K562 (cell line): ENCODE measurements around the gene ALS2CL. TPM values are rescaled to one million over a fixed set of nuclear protein-coding genes. Genes with fewer than 3 reads are reported as not detected.
A peak's percentile ranks its signal among the peaks of the same experiment; 100 is the strongest.

ENCODE experiments used
- ATAC-seq: fragments of 200-7000 bp; cut with Tn5 transposase; 3 replicates; pipeline ENCODE4 v1.9.1; 2020; ENCODE audit warnings: moderate library complexity
- BruUV-seq: library from RNA; stranded (reverse); fragments of 400-500 nt; replicated peaks from 2 replicates; lab custom pipeline; 2021; lab: Mats Ljungman, UMichigan
- CTCF ChIA-PET: fragments of 300-600 bp; formaldehyde crosslinking; extraction: SDS; loops from one replicate; lab custom pipeline; 2021; ENCODE audit warnings: low intra/inter-chr PET ratio; lab: Yijun Ruan, JAX
- POLR2A ChIA-PET: fragments of 300-600, 350-650 bp; sonication (Branson Sonifier 250); formaldehyde crosslinking; extraction: SDS; loops from one replicate; lab custom pipeline; 2021; ENCODE audit warnings: antibody characterized with exemption, inconsistent platforms; lab: Yijun Ruan, JAX
- DNase-seq, 4 experiments: peaks; one replicate each; pipeline versions ENCODE4 v3.0.0 to v3.0.0-alpha.2; 2011 to 2018; ENCODE audit warnings: low spot score in 3 of 4, mixed read lengths in 3 of 4; ENCODE audit errors: extremely low read depth in 1 of 4
- FAIRE-seq: peaks from 2 replicates; lab custom pipeline; 2011; peaks lifted over from hg19 to GRCh38; lab: Jason Lieb, UNC
- H2AFZ ChIP-seq: 2 replicates; pipeline ENCODE4 v1.6.0; 2011; ENCODE audit warnings: low read depth, low read length, control low read depth, inconsistent platforms
- H3K27ac ChIP-seq: fragments of 200-600 bp; 3 replicates; pipeline ENCODE4 v1.8.0; 2011; ENCODE audit warnings: low read depth, mild to moderate bottlenecking, control low read depth, inconsistent platforms, low read length, moderate library complexity, mixed read lengths; ENCODE audit errors: extremely low read depth
- H3K27me3 ChIP-seq, 2 experiments: fragments of 300-600 bp in 1 of 2; 2 replicates in 1 of 2; 3 replicates in 1 of 2; pipeline versions ENCODE4 v1.6.0 to v1.8.0; 2011; ENCODE audit warnings: inconsistent platforms in 2 of 2, low read length in 2 of 2, mild to moderate bottlenecking in 1 of 2, mixed read lengths in 1 of 2, moderate library complexity in 1 of 2; ENCODE audit not compliant: control insufficient read depth in 2 of 2, insufficient read depth in 2 of 2
- H3K36me3 ChIP-seq: fragments of 300-600 bp; 3 replicates; pipeline ENCODE4 v1.8.0; 2011; ENCODE audit warnings: mild to moderate bottlenecking, low read length, inconsistent platforms; ENCODE audit not compliant: control insufficient read depth, insufficient read depth
- H3K4me1 ChIP-seq, 2 experiments: fragments of 200-600 bp in 1 of 2; replicated peaks in 1 of 2; 2 replicates in 1 of 2; 3 replicates in 1 of 2; pipeline versions ENCODE4 v1.5.1 to v1.8.0; 2011; ENCODE audit warnings: inconsistent platforms in 2 of 2, low read length in 2 of 2, mild to moderate bottlenecking in 1 of 2, mixed read lengths in 1 of 2, moderate library complexity in 1 of 2; ENCODE audit not compliant: control insufficient read depth in 2 of 2, insufficient read depth in 2 of 2
- H3K4me2 ChIP-seq: 2 replicates; pipeline ENCODE4 v1.6.1; 2011; ENCODE audit warnings: low read length, control low read depth, inconsistent platforms, mixed read lengths; ENCODE audit not compliant: insufficient read depth
- H3K4me3 ChIP-seq: fragments of 200-600 bp; sonication (generic), shearing (Covaris generic); 2 replicates; pipeline ENCODE4 v1.5.1; 2016; ENCODE audit warnings: control low read depth, inconsistent platforms
- H3K79me2 ChIP-seq: fragments of 200-600 bp; 3 replicates; pipeline ENCODE4 v1.8.0; 2011; ENCODE audit warnings: low read length, inconsistent platforms; ENCODE audit not compliant: control insufficient read depth, insufficient read depth
- H3K9ac ChIP-seq, 2 experiments: 2 replicates each; pipeline versions ENCODE4 v1.6.0 to v1.6.1; 2011; ENCODE audit warnings: low read depth in 2 of 2, low read length in 2 of 2, control low read depth in 1 of 2, inconsistent platforms in 1 of 2, mild to moderate bottlenecking in 1 of 2, mixed read lengths in 1 of 2; ENCODE audit not compliant: insufficient read depth in 1 of 2
- H3K9me1 ChIP-seq: one replicate; pipeline ENCODE4 v1.6.0; 2011; ENCODE audit warnings: inconsistent platforms, mild to moderate bottlenecking, low read length, moderate library complexity; ENCODE audit not compliant: control insufficient read depth, insufficient read depth
- H3K9me3 ChIP-seq: replicated peaks from 2 replicates; pipeline ENCODE4 v1.5.1; 2011; ENCODE audit warnings: low read depth, low read length, inconsistent platforms; ENCODE audit not compliant: control insufficient read depth, insufficient read depth
- H4K20me1 ChIP-seq: replicated peaks from 2 replicates; pipeline ENCODE4 v1.6.1; 2011; ENCODE audit warnings: low read length, inconsistent platforms, mixed read lengths; ENCODE audit not compliant: control insufficient read depth, insufficient read depth
- CBX5 ChIP-seq: IDR thresholded peaks from 2 replicates; pipeline ENCODE4 v1.6.1; 2014; ENCODE audit warnings: low read depth, borderline replicate concordance
- MAFF ChIP-seq: IDR thresholded peaks from 2 replicates; pipeline ENCODE4 v1.6.1; 2012; ENCODE audit warnings: low read length, improper control_type of control experiment
- NR0B1 ChIP-seq: fragments of 450-650 bp; IDR thresholded peaks from one replicate; pipeline ENCODE4 v1.6.1; 2018; ENCODE audit warnings: mild to moderate bottlenecking, moderate library complexity; ENCODE audit not compliant: partially characterized antibody
- NR2C2 ChIP-seq, 2 experiments: fragments of 200-800 bp in 1 of 2; sonication (Bioruptor generic) in 1 of 2; sonication (generic) in 1 of 2; formaldehyde crosslinking in 1 of 2; IDR thresholded peaks; 2 replicates each; pipeline versions ENCODE4 v1.6.1 to v1.8.0; 2016 to 2022; ENCODE audit warnings: mild to moderate bottlenecking in 1 of 2, missing compliant biosample characterization in 1 of 2, missing genetic modification characterization in 1 of 2, missing genetic modification reagents in 1 of 2
- PHB2 ChIP-seq: fragments of 450-650 bp; IDR thresholded peaks from 2 replicates; pipeline ENCODE4 v1.6.1; 2017; ENCODE audit warnings: low read depth
- SMARCA5 ChIP-seq: fragments of 450-650 bp; IDR thresholded peaks from 2 replicates; pipeline ENCODE4 v1.6.1; 2016
- SRSF7 ChIP-seq: fragments of 200-400 bp; formaldehyde crosslinking; optimal IDR thresholded peaks from 2 replicates; pipeline ENCODE3; 2017; ENCODE audit warnings: mild to moderate bottlenecking, low read depth, low read length
- ZNF12 ChIP-seq: sonication (generic); formaldehyde crosslinking; IDR thresholded peaks from 2 replicates; pipeline ENCODE4 v1.4.0; 2020; ENCODE audit warnings: mild to moderate bottlenecking, missing genetic modification reagents
- ZNF124 ChIP-seq: sonication (generic); formaldehyde crosslinking; IDR thresholded peaks from 2 replicates; pipeline ENCODE4 v1.8.1; 2022; ENCODE audit warnings: missing genetic modification reagents
- ZNF134 ChIP-seq: fragments of 250-450 bp; sonication (Bioruptor Pico); conservative IDR thresholded peaks from 2 replicates; pipeline ENCODE4 v1.4.0; 2020
- ZNF830 ChIP-seq: fragments of 250-450 bp; sonication (Bioruptor Pico); IDR thresholded peaks from 2 replicates; pipeline ENCODE4 v1.5.0; 2021; ENCODE audit warnings: mild to moderate bottlenecking
- WGBS: fragments of 100-300 bp; shearing (Covaris generic); methylation state at CpG from one replicate; pipeline ENCODE4 v1.1.6; 2016; ENCODE audit warnings: low coverage, mixed read lengths; ENCODE audit not compliant: insufficient coverage; ENCODE audit errors: missing lambda C conversion rate; 5-methylcytosine and 5-hydroxymethylcytosine counted together
- in situ Hi-C: fragments of 300-500 bp; cut with MboI; formaldehyde crosslinking; loops from 4 replicates; pipeline ENCODE4 v1.15.0; 2018; ENCODE audit warnings: inconsistent platforms, mixed read lengths
- intact Hi-C: fragments of 100-400 bp; cut with micrococcal nuclease; formaldehyde crosslinking; loops from 2 replicates; pipeline ENCODE4 v1.14.2; 2022
- polyA plus RNA-seq, 8 experiments: library from polyadenylated mRNA; depleted of rRNA in 4 of 8; stranded (reverse) in 5 of 8; unstranded in 3 of 8; fragments of >200 nt; fragmentation: Nextera tagmentation in 2 of 8; fragmentation: Illumina TruSeq in 1 of 8; extraction: Ambion mirVana in 2 of 8; extraction: Trizol in 1 of 8; gene quantifications; 2 replicates each; pipeline versions ENCODE4 v1.2.1 to v1.2.3, GENCODE V29; 2011 to 2014; ENCODE audit warnings: inconsistent platforms in 1 of 8, missing spikeins in 1 of 8
- total RNA-seq, 7 experiments: library from RNA; depleted of rRNA in 6 of 7; stranded (reverse); fragments of >200 nt in 6 of 7; fragmentation: Illumina TruSeq in 2 of 7; extraction: Trizol in 2 of 7; gene quantifications; 2 replicates each; pipeline versions ENCODE4 v1.2.1 to v1.2.3, GENCODE V29; 2011 to 2021; ENCODE audit warnings: low replicate concordance in 1 of 7
- TF ChIP-seq, protein P1 (sequence below): fragments of 250-450 bp; sonication (Bioruptor Pico); IDR thresholded peaks from 2 replicates; pipeline ENCODE4 v1.4.0; 2020; ENCODE audit warnings: borderline replicate concordance
- TF ChIP-seq, protein P2 (sequence below), 3 experiments: IDR thresholded peaks in 2 of 3; conservative IDR thresholded peaks in 1 of 3; 2 replicates each; pipeline ENCODE4 v1.5.1; 2011 to 2012; ENCODE audit warnings: low read length in 3 of 3, mild to moderate bottlenecking in 3 of 3, control low read depth in 2 of 3, improper control_type of control experiment in 1 of 3, inconsistent platforms in 1 of 3, low read depth in 1 of 3, mixed read lengths in 1 of 3, moderate library complexity in 1 of 3; ENCODE audit not compliant: insufficient read depth in 2 of 3
- TF ChIP-seq, protein P3 (sequence below): IDR thresholded peaks from 2 replicates; pipeline ENCODE4 v1.6.1; 2014; ENCODE audit warnings: antibody characterized with exemption

ALS2CL gene
- total and polyA plus RNA-seq, 9 of the 15 experiments (the other 6 are each of a cell fraction or from before 2014, with no cell fraction given) = 0.03 to 0.13 (median 0.05) TPM; not detected in 3

DNA sequence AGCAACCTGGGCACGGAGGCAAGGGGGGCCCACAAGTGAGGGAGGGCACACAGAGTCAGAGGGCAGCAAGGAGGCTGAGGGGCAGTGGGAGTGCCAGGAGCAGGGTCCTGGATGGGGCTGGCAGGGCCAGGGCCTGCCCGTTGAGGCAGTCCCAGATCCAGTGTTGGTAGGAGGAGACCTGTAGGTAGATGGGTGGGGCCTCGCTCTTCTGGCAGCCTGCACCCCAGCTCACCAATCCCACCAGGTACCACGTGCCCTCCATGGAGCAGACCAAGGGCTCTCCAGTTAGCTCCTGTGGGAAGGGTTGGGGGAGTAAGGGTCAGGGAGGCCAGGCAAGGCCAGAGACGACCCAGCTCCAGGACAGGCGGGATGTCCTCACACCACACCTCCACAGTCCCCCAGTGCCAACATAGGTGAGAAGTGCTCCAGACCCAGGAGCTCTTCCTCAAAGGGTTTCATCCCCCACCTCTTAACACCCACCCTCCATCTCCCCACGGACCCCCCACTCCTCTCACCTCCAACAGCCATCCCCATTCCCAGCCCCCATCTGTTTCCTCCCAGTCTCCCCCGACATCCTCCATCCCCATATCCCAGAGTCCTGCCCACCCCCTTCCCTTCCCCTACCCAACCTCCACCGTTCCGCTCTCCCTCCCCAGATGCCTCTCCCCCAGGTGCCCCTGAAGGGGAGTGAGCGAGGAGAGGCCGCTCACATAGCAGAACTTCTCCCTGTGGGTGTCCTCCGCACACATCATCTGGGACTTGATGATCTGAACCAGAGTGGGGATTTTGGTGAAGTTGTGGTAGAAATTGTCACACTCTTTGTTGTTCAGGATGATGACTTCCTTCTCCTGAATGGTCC, 18.9 kb upstream of the ALS2CL start (continued):
- TF ChIP-seq SRSF7 (no peak), ZNF134 (CRISPR knock-in tag) (no peak), ZNF124 (CRISPR knock-in tag) (no peak), CBX5 (no peak), ZNF830 (CRISPR knock-in tag) (no peak)
- TF ChIP-seq, all 486 proteins: peak for 0

- ChIA-PET CTCF (interaction anchor here (0.6 kb wide), 1 partner anchor 143 kb away, joined by 3 read pairs; no protein-coding TSS in a partner anchor), POLR2A (no interaction called here)
- in situ Hi-C loops (loop anchor here (10.0 kb wide), 1 partner anchor 643 kb away; no protein-coding TSS in a partner anchor), intact Hi-C loops (no loop called here)
- no peak for FAIRE-seq
- Histone ChIP-seq H3K9me3 (no peaks in the 10 kb centered on the region), H4K20me1 (peaks cover 18% of the 10 kb centered on the region), H3K9me1 (no peaks in the 10 kb centered on the region), H3K27me3 (peaks cover 19 to 59% of the 10 kb centered on the region in 2 experiments), H3K4me1 (no peaks in the 10 kb centered on the region), H3K4me3 (no peak overlapping the region), H3K4me2 (no peak overlapping the region), H2AFZ (no peak overlapping the region), H3K27ac (no peak overlapping the region), H3K36me3 (no peaks in the 10 kb centered on the region), H3K9ac (no peak overlapping the region), H3K79me2 (no peaks in the 10 kb centered on the region)
- TF ChIP-seq NR2C2 (CRISPR knock-in tag; IDR thresholded peaks at IDR 0.05) (no peak), NR2C2 (tag; IDR thresholded peaks at IDR 0.05) (peak; percentile 2; the same call in 1 of the 2 replicates), MAFF (no peak), NR0B1 (no peak), SMARCA5 (no peak), ZNF12 (no peak), PHB2 (no peak)
- TF ChIP-seq, protein P1, sequence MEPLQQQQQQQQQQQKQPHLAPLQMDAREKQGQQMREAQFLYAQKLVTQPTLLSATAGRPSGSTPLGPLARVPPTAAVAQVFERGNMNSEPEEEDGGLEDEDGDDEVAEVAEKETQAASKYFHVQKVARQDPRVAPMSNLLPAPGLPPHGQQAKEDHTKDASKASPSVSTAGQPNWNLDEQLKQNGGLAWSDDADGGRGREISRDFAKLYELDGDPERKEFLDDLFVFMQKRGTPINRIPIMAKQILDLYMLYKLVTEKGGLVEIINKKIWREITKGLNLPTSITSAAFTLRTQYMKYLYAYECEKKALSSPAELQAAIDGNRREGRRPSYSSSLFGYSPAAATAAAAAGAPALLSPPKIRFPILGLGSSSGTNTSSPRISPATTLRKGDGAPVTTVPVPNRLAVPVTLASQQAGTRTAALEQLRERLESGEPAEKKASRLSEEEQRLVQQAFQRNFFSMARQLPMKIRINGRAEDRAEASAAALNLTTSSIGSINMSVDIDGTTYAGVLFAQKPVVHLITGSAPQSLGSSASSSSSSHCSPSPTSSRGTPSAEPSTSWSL (CRISPR knock-in tag) = no peak
- TF ChIP-seq, protein P2, sequence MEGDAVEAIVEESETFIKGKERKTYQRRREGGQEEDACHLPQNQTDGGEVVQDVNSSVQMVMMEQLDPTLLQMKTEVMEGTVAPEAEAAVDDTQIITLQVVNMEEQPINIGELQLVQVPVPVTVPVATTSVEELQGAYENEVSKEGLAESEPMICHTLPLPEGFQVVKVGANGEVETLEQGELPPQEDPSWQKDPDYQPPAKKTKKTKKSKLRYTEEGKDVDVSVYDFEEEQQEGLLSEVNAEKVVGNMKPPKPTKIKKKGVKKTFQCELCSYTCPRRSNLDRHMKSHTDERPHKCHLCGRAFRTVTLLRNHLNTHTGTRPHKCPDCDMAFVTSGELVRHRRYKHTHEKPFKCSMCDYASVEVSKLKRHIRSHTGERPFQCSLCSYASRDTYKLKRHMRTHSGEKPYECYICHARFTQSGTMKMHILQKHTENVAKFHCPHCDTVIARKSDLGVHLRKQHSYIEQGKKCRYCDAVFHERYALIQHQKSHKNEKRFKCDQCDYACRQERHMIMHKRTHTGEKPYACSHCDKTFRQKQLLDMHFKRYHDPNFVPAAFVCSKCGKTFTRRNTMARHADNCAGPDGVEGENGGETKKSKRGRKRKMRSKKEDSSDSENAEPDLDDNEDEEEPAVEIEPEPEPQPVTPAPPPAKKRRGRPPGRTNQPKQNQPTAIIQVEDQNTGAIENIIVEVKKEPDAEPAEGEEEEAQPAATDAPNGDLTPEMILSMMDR (IDR thresholded peaks at IDR 0.05 in 2 of 3, conservative IDR thresholded peaks at IDR 0.05 in 1 of 3; ENCODE audit: insufficient read depth in 2 of 3, low read depth in 1 of 3, low read length in 3 of 3) = no peak
- TF ChIP-seq, protein P3, sequence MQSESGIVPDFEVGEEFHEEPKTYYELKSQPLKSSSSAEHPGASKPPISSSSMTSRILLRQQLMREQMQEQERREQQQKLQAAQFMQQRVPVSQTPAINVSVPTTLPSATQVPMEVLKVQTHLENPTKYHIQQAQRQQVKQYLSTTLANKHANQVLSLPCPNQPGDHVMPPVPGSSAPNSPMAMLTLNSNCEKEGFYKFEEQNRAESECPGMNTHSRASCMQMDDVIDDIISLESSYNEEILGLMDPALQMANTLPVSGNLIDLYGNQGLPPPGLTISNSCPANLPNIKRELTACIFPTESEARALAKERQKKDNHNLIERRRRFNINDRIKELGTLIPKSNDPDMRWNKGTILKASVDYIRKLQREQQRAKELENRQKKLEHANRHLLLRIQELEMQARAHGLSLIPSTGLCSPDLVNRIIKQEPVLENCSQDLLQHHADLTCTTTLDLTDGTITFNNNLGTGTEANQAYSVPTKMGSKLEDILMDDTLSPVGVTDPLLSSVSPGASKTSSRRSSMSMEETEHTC = no peak
- no peak for DNase-seq
- no peak for ATAC-seq
- WGBS = 5% methylated on average over 7 of the region's 7 CpGs
- no TSS peak for BruUV-seq
Observed at GRCh38 chr3:46711760-46712159, 18.3 kb upstream of the ALS2CL start.
